HepG2 (cell line): ENCODE data around the gene STK10. TPM values are rescaled to one million over a fixed set of nuclear protein-coding genes. Genes with fewer than 3 reads are reported as not detected.

ENCODE experiments used
- ADNP ChIP-seq: sonication (generic); formaldehyde crosslinking; IDR thresholded peaks from 2 replicates; pipeline ENCODE4 v1.4.0; 2020; ENCODE audit warnings: missing genetic modification reagents
- EEA1 ChIP-seq: sonication (generic); formaldehyde crosslinking; IDR thresholded peaks from 2 replicates; pipeline ENCODE4 v1.5.1; 2020; ENCODE audit warnings: mild to moderate bottlenecking, missing genetic modification reagents, borderline replicate concordance
- GABPA ChIP-seq, 2 experiments: IDR thresholded peaks; 2 replicates each; pipeline ENCODE4 v1.6.1; 2011 to 2016; ENCODE audit warnings: low read depth in 2 of 2, low read length in 1 of 2, missing biosample characterization in 1 of 2, missing genetic modification characterization in 1 of 2
- GABPB1 ChIP-seq: IDR thresholded peaks from 2 replicates; pipeline ENCODE4 v1.6.1; 2016; ENCODE audit warnings: mild to moderate bottlenecking, missing genetic modification reagents, moderate library complexity, missing compliant biosample characterization
- POLR2A ChIP-seq, 2 experiments: IDR thresholded peaks; 2 replicates each; pipeline ENCODE4 v1.6.1; 2011; ENCODE audit warnings: low read depth in 2 of 2, low read length in 2 of 2, mild to moderate bottlenecking in 1 of 2, moderate library complexity in 1 of 2; ENCODE audit not compliant: insufficient read depth in 1 of 2
- RFX5 ChIP-seq: IDR thresholded peaks from 2 replicates; pipeline ENCODE4 v1.6.1; 2011; ENCODE audit warnings: low read depth, low read length, improper control_type of control experiment
- SNRNP70 ChIP-seq: fragments of 200-400 bp; formaldehyde crosslinking; IDR thresholded peaks from 2 replicates; pipeline ENCODE4 v1.6.1; 2017; ENCODE audit warnings: mild to moderate bottlenecking, low read depth, low read length, moderate library complexity
- SOX5 ChIP-seq: IDR thresholded peaks from 2 replicates; pipeline ENCODE4 v1.6.1; 2016; ENCODE audit warnings: borderline replicate concordance
- TAF1 ChIP-seq: sonication (generic); formaldehyde crosslinking; IDR thresholded peaks from 2 replicates; pipeline ENCODE4 v1.4.0; 2020; ENCODE audit warnings: missing genetic modification reagents
- TARDBP ChIP-seq: sonication (generic); formaldehyde crosslinking; IDR thresholded peaks from 2 replicates; pipeline ENCODE4 v1.8.0; 2022; ENCODE audit warnings: mild to moderate bottlenecking, missing genetic modification reagents
- ZBTB3 ChIP-seq: sonication (generic); formaldehyde crosslinking; IDR thresholded peaks from 2 replicates; pipeline ENCODE4 v1.4.0; 2020; ENCODE audit warnings: low read depth, mild to moderate bottlenecking, moderate library complexity, missing genetic modification reagents, borderline replicate concordance
- ZBTB7B ChIP-seq: sonication (generic); formaldehyde crosslinking; IDR thresholded peaks from 2 replicates; pipeline ENCODE4 v1.4.0; 2020; ENCODE audit warnings: missing genetic modification reagents
- ZC3H4 ChIP-seq: sonication (generic); formaldehyde crosslinking; IDR thresholded peaks from 2 replicates; pipeline ENCODE4 v1.4.0; 2020; ENCODE audit warnings: missing genetic modification reagents, borderline replicate concordance
- ZNF496 ChIP-seq: sonication (generic); formaldehyde crosslinking; IDR thresholded peaks from 2 replicates; pipeline ENCODE4 v1.8.1; 2023; ENCODE audit warnings: mild to moderate bottlenecking, moderate library complexity, missing genetic modification reagents; ENCODE audit not compliant: insufficient replicate concordance
- ZNF547 ChIP-seq: sonication (generic); formaldehyde crosslinking; IDR thresholded peaks from 2 replicates; pipeline ENCODE4 v1.5.1; 2020; ENCODE audit warnings: mild to moderate bottlenecking, missing genetic modification reagents
- ZNF564 ChIP-seq: sonication (generic); formaldehyde crosslinking; IDR thresholded peaks from 2 replicates; pipeline ENCODE4 v1.8.1; 2023; ENCODE audit warnings: mild to moderate bottlenecking, missing genetic modification reagents
- ZNF577 ChIP-seq: sonication (generic); formaldehyde crosslinking; IDR thresholded peaks from 2 replicates; pipeline ENCODE4 v1.4.0; 2020; ENCODE audit warnings: mild to moderate bottlenecking, low read depth, missing genetic modification reagents, borderline replicate concordance
- ZNF672 ChIP-seq: sonication (generic); formaldehyde crosslinking; IDR thresholded peaks from 2 replicates; pipeline ENCODE4 v1.8.1; 2022; ENCODE audit warnings: missing genetic modification reagents
- ZNF883 ChIP-seq: sonication (generic); formaldehyde crosslinking; IDR thresholded peaks from 2 replicates; pipeline ENCODE4 v1.5.1; 2020; ENCODE audit warnings: mild to moderate bottlenecking, missing genetic modification reagents; ENCODE audit errors: not compliant biosample characterization
- polyA plus RNA-seq, 8 experiments: library from polyadenylated mRNA; depleted of rRNA in 3 of 8; stranded (reverse) in 7 of 8; unstranded in 1 of 8; fragments of >200 nt; fragmentation: Illumina TruSeq in 4 of 8; extraction: Trizol in 4 of 8; gene quantifications; 2 replicates each; pipeline versions ENCODE4 v1.2.1 to v1.2.3, GENCODE V29; 2011 to 2016; ENCODE audit warnings: low read depth in 4 of 8, missing spikeins in 1 of 8, mixed read lengths in 1 of 8; ENCODE audit not compliant: insufficient read depth in 1 of 8
- total RNA-seq, 5 experiments: library from RNA; depleted of rRNA; stranded (reverse); fragments of >200 nt; fragmentation: Illumina TruSeq; extraction: Trizol; gene quantifications; 2 replicates each; pipeline ENCODE4 v1.2.3, GENCODE V29; 2016; ENCODE audit warnings: low read depth in 1 of 5
- TF ChIP-seq, protein P1 (sequence below): fragments of 450-650 bp; IDR thresholded peaks from 2 replicates; pipeline ENCODE4 v1.6.1; 2017
- TF ChIP-seq, protein P2 (sequence below): sonication (generic); formaldehyde crosslinking; IDR thresholded peaks from 2 replicates; pipeline ENCODE4 v1.5.0; 2020; ENCODE audit warnings: missing genetic modification reagents, mild to moderate bottlenecking, borderline replicate concordance
- TF ChIP-seq, protein P3 (sequence below): sonication (generic); formaldehyde crosslinking; IDR thresholded peaks from 2 replicates; pipeline ENCODE4 v1.4.0; 2020; ENCODE audit warnings: missing genetic modification reagents, borderline replicate concordance
- TF ChIP-seq, protein P4 (sequence below): IDR thresholded peaks from 2 replicates; pipeline ENCODE4 v1.6.1; 2012; ENCODE audit warnings: low read depth, low read length, improper control_type of control experiment
- TF ChIP-seq, protein P5 (sequence below): IDR thresholded peaks from 2 replicates; pipeline ENCODE4 v1.6.1; 2012; ENCODE audit warnings: inconsistent platforms

The STK10 gene
- total and polyA plus RNA-seq, 2 of the 13 experiments (the other 11 are each of a cell fraction or from before 2014, with no cell fraction given) = 7.0 to 7.2 TPM

DNA sequence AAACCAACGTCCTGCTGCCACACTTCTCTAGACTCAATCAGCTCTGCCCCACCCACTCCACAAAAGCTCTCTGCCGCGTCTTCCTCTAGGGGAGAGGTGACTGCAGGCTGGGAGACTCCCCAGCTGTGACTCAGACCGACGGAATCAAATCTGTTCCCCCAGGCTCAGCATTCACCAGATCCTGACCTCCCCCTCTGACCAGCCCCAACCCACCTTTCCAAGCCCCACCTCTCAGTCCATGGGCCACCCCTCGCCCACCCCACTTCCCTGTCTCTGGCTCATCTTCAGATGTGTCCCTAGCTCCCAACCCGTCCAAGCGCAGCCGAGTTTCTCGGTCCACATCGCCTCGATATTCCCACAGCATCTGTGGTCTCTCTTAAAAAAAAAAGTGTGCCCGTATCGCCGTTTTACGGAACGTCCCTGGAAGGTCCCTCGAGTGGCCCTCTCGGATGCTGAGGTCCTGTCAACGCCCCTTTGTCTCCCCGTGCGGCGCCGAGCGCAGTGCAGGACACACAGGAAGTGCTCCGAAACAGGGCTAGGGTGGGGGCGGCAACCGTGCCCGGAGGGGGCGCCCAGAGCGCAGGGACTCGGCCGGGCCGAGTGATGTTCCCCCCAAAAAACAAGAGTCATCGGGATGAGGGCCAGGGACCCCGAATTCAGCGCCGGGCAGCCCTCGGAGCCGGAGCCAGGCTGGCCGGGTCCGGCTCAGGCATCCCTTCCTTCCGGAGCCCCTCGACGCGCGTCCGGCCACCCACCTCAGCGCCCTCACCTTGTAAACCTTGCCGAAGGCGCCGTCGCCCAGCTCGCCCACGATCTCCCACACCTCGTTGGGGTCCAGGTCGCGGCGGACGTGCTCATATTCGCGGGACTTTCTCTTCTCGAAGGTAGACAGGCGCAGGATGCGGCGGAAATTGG is 649 bp downstream of the STK10 start (continued):
- TF ChIP-seq, protein P1, sequence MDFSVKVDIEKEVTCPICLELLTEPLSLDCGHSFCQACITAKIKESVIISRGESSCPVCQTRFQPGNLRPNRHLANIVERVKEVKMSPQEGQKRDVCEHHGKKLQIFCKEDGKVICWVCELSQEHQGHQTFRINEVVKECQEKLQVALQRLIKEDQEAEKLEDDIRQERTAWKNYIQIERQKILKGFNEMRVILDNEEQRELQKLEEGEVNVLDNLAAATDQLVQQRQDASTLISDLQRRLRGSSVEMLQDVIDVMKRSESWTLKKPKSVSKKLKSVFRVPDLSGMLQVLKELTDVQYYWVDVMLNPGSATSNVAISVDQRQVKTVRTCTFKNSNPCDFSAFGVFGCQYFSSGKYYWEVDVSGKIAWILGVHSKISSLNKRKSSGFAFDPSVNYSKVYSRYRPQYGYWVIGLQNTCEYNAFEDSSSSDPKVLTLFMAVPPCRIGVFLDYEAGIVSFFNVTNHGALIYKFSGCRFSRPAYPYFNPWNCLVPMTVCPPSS = no peak
- TF ChIP-seq GABPB1 (CRISPR knock-in tag) (peak; percentile 86), ZBTB3 (CRISPR knock-in tag) (0 out of 2 replicates have a peak, but pooled peaks have one; percentile 25), ZNF672 (no peak), ZNF883 (CRISPR knock-in tag) (peak; percentile 63), POLR2A (IDR thresholded peaks at IDR 0.05; ENCODE audit: insufficient read depth in 1 of 2, low read depth in 2 of 2, low read length in 2 of 2) (no peak), SOX5 (no peak), ZC3H4 (CRISPR knock-in tag) (no peak), RFX5 (no peak), ZNF496 (CRISPR knock-in tag) (no peak), SNRNP70 (no peak), ZNF564 (CRISPR knock-in tag) (no peak), ZBTB7B (CRISPR knock-in tag) (no peak), ZNF577 (CRISPR knock-in tag) (no peak), TARDBP (CRISPR knock-in tag) (no peak), GABPA (IDR thresholded peaks at IDR 0.05; ENCODE audit: low read depth, low read length) (peak; percentile 55; the same call in 1 of the 2 replicates), GABPA (CRISPR knock-in tag; IDR thresholded peaks at IDR 0.05; ENCODE audit: low read depth) (peak; percentile 62; the same call in 1 of the 2 replicates), ADNP (CRISPR knock-in tag) (no peak), TAF1 (CRISPR knock-in tag) (no peak), EEA1 (CRISPR knock-in tag) (peak; percentile 61; the same call in 1 of the 2 replicates), ZNF547 (peak; percentile 43; the same call in 1 of the 2 replicates)
- TF ChIP-seq, protein P2, sequence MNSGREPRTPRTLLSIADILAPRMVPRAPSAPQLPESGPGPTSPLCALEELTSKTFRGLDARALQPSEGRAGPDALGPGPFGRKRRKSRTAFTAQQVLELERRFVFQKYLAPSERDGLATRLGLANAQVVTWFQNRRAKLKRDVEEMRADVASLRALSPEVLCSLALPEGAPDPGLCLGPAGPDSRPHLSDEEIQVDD = no peak
- TF ChIP-seq, protein P3, sequence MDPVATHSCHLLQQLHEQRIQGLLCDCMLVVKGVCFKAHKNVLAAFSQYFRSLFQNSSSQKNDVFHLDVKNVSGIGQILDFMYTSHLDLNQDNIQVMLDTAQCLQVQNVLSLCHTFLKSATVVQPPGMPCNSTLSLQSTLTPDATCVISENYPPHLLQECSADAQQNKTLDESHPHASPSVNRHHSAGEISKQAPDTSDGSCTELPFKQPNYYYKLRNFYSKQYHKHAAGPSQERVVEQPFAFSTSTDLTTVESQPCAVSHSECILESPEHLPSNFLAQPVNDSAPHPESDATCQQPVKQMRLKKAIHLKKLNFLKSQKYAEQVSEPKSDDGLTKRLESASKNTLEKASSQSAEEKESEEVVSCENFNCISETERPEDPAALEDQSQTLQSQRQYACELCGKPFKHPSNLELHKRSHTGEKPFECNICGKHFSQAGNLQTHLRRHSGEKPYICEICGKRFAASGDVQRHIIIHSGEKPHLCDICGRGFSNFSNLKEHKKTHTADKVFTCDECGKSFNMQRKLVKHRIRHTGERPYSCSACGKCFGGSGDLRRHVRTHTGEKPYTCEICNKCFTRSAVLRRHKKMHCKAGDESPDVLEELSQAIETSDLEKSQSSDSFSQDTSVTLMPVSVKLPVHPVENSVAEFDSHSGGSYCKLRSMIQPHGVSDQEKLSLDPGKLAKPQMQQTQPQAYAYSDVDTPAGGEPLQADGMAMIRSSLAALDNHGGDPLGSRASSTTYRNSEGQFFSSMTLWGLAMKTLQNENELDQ = no peak
- TF ChIP-seq, protein P4, sequence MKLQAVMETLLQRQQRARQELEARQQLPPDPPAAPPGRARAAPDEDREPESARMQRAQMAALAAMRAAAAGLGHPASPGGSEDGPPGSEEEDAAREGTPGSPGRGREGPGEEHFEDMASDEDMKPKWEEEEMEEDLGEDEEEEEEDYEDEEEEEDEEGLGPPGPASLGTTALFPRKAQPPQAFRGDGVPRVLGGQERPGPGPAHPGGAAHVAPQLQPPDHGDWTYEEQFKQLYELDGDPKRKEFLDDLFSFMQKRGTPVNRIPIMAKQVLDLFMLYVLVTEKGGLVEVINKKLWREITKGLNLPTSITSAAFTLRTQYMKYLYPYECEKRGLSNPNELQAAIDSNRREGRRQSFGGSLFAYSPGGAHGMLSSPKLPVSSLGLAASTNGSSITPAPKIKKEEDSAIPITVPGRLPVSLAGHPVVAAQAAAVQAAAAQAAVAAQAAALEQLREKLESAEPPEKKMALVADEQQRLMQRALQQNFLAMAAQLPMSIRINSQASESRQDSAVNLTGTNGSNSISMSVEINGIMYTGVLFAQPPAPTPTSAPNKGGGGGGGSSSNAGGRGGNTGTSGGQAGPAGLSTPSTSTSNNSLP = no peak
- TF ChIP-seq, protein P5, sequence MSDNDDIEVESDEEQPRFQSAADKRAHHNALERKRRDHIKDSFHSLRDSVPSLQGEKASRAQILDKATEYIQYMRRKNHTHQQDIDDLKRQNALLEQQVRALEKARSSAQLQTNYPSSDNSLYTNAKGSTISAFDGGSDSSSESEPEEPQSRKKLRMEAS = no peak; the same call in 1 of the 2 replicates
